Naive thymus-derived CD4-positive, alpha-beta T cell (primary cell): ENCODE data around the gene DCN. TPM values are rescaled to one million over a fixed set of nuclear protein-coding genes. Genes with fewer than 3 reads are reported as not detected.

Source experiments
- ATAC-seq: fragments of 150-1000 bp; cut with Tn5 transposase; 2 replicates; pipeline ENCODE4 v1.10.0; 2021; ENCODE audit warnings: mild to moderate bottlenecking, moderate library complexity
- CTCF ChIA-PET: fragments of 350-600 bp; sonication (Branson Sonifier 250); formaldehyde crosslinking; loops from one replicate; lab custom pipeline; 2021; ENCODE audit warnings: antibody characterized with exemption; lab: Charles Lee
- POLR2A ChIA-PET: fragments of 350-600 bp; sonication (Branson Sonifier 250); formaldehyde crosslinking; loops from one replicate; lab custom pipeline; 2021; ENCODE audit warnings: antibody characterized with exemption, inconsistent platforms; lab: Charles Lee
- DNase-seq, 9 donors: peaks; one replicate each; pipeline versions ENCODE4 v3.0.0 to v3.0.0-alpha.2; 2020 to 2022; ENCODE audit warnings: mixed read lengths in 1 of 9
- H3K27ac ChIP-seq: one replicate; pipeline ENCODE4 v1.7.0; 2013; ENCODE audit warnings: mild to moderate bottlenecking, low read depth, low read length, moderate library complexity
- H3K27me3 ChIP-seq, 2 donors: one replicate each; pipeline ENCODE4 v1.7.0; 2013; ENCODE audit warnings: low read length in 2 of 2, mild to moderate bottlenecking in 2 of 2, moderate library complexity in 2 of 2; ENCODE audit not compliant: control insufficient read depth in 2 of 2, insufficient read depth in 2 of 2
- H3K36me3 ChIP-seq, 3 experiments: 1 replicate in 2 of 3; 2 replicates in 1 of 3; pipeline ENCODE4 v1.7.0; 2013; ENCODE audit warnings: low read length in 3 of 3, mild to moderate bottlenecking in 3 of 3, moderate library complexity in 1 of 3; ENCODE audit not compliant: insufficient read depth in 3 of 3, control insufficient read depth in 2 of 3
- H3K4me1 ChIP-seq, 2 donors: one replicate each; pipeline ENCODE4 v1.7.0; 2013; ENCODE audit warnings: low read length in 2 of 2, mild to moderate bottlenecking in 2 of 2, moderate library complexity in 1 of 2; ENCODE audit not compliant: control insufficient read depth in 2 of 2, insufficient read depth in 2 of 2
- H3K4me3 ChIP-seq: 2 replicates; pipeline ENCODE4 v1.7.0; 2013; ENCODE audit warnings: mild to moderate bottlenecking, low read length
- H3K9me3 ChIP-seq, 3 experiments: 1 replicate in 2 of 3; 2 replicates in 1 of 3; pipeline ENCODE4 v1.7.0; 2013; ENCODE audit warnings: low read length in 3 of 3; ENCODE audit not compliant: control insufficient read depth in 2 of 3
- H3K27ac Mint-ChIP-seq, 9 donors: one replicate each; pipeline ENCODE4 v1.8.0; 2020 to 2022; ENCODE audit warnings: mixed read lengths in 9 of 9, mild to moderate bottlenecking in 8 of 9, moderate library complexity in 5 of 9, inconsistent platforms in 2 of 9
- H3K27me3 Mint-ChIP-seq, 5 donors: one replicate each; pipeline ENCODE4 v1.8.0; 2021 to 2022; ENCODE audit warnings: mixed read lengths in 5 of 5, mild to moderate bottlenecking in 1 of 5
- H3K36me3 Mint-ChIP-seq, 5 donors: one replicate each; pipeline ENCODE4 v1.8.0; 2020 to 2022; ENCODE audit warnings: mixed read lengths in 5 of 5, mild to moderate bottlenecking in 3 of 5, inconsistent platforms in 1 of 5
- H3K4me1 Mint-ChIP-seq, 7 donors: one replicate each; pipeline ENCODE4 v1.8.0; 2020 to 2022; ENCODE audit warnings: mixed read lengths in 7 of 7, mild to moderate bottlenecking in 3 of 7, inconsistent platforms in 1 of 7
- H3K4me3 Mint-ChIP-seq, 10 donors: one replicate each; pipeline ENCODE4 v1.8.0; 2020 to 2022; ENCODE audit warnings: mild to moderate bottlenecking in 10 of 10, mixed read lengths in 10 of 10, moderate library complexity in 6 of 10, inconsistent platforms in 2 of 10
- H3K9me3 Mint-ChIP-seq, 11 donors: one replicate each; pipeline ENCODE4 v1.8.0; 2020 to 2022; ENCODE audit warnings: mixed read lengths in 11 of 11, mild to moderate bottlenecking in 4 of 11, inconsistent platforms in 1 of 11, moderate library complexity in 1 of 11
- intact Hi-C, 2 donors: fragments of 100-400 bp; cut with micrococcal nuclease; formaldehyde crosslinking; loops; one replicate each; pipeline ENCODE4 v1.15.1; 2023
- polyA plus RNA-seq, 2 donors: library from polyadenylated mRNA; unstranded; fragments of 300-500 nt; fragmentation: Illumina TruSeq; gene quantifications; one replicate each; pipeline ENCODE4 v1.2.3, GENCODE V29; 2021
- total RNA-seq, 6 experiments: library from RNA in 5 of 6; stranded (reverse) in 5 of 6; gene quantifications; 1 replicate in 5 of 6; 2 replicates in 1 of 6; pipeline ENCODE4 v1.2.3 and lab custom pipeline; 2021 to 2026

The DCN gene
- total and polyA plus RNA-seq, 7 experiments from 2014 or later = 0.69 TPM; not detected in 6

DNA sequence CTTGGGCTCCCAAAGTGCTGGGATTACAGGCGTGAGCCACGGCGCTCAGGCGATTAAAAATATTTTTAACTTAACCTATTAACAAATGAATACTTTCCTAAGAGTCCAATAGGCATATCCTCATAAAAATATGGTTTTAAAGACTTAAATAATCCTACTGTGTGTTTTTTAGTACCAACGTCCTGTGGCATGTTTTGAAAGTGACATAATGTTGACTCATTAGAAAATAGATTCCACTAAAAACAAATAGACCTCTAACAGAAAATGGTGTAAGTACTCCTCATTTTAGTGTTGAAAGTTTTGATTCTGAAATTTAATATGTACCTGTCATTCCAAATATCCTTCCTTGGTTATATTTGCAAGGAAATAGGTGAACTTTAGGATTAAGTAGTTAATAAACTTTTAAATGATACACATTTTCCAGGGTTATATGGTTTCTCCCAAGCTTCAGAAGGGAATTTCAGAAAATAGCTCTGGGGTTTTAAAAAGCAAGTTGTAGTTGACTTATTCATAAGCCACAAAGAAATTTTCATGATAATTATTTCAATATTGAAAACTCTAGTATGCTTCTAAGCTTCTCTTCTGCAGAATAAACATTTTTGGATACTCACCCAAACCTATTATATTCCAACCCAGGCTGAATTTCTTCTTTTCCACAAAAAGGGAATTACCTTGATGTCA lies 59.2 kb downstream of the DCN start:
- no peak for ATAC-seq
- CTCF ChIA-PET = no interaction called here
- H3K4me3 Mint-ChIP-seq = no peak overlapping the region

DNA sequence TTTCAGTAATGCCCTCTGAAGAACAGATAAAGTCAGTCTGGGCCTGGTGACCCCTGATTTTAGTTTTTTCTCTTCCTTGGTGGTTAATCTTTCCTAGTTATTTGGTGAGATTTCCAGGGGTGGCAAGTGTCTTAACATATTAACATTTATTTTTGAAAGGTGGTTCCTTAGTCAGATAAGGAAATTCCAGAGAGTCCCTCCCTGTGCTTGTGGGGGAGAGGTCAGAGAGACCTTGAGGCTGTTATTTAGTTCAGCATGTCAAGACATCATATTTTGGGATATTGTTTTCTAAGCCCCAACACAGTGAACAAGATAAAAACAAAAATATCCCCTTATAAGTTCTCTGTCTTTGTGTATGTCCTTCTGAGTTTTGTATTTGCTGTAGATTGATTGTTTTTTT lies 61.8 kb downstream of the DCN start:
- H3K27ac ChIP-seq = no peak overlapping the region
- H3K27me3 ChIP-seq = no peaks in the 10 kb centered on the region
- DNase-seq = no peak
- CTCF ChIA-PET = no interaction called here
- H3K27me3 Mint-ChIP-seq = peaks cover 0 to 10% (median 0%) of the 10 kb centered on the region in 5 donors
- H3K27ac Mint-ChIP-seq = no peak overlapping the region
- intact Hi-C loops = no loop called here
- H3K36me3 ChIP-seq = no peaks in the 10 kb centered on the region
- no peaks in the 10 kb centered on the region for H3K9me3 ChIP-seq
- no peaks in the 10 kb centered on the region for H3K4me1 ChIP-seq
- H3K4me1 Mint-ChIP-seq = no peaks in the 10 kb centered on the region
- no peaks in the 10 kb centered on the region for H3K36me3 Mint-ChIP-seq
- ATAC-seq = no peak
- POLR2A ChIA-PET = no interaction called here
- H3K9me3 Mint-ChIP-seq = no peaks in the 10 kb centered on the region
- H3K4me3 Mint-ChIP-seq = no peak overlapping the region
- H3K4me3 ChIP-seq = no peak overlapping the region

More for the DNA sequence above, 59.2 kb downstream of the DCN start:
- Mint-ChIP-seq H3K27ac (no peak overlapping the region), H3K36me3 (peaks cover 0 to 3% (median 0%) of the 10 kb centered on the region in 5 donors), H3K9me3 (peaks cover 0 to 2% (median 0%) of the 10 kb centered on the region in 11 donors), H3K4me1 (no peaks in the 10 kb centered on the region), H3K27me3 (peaks cover 0 to 16% (median 0%) of the 10 kb centered on the region in 5 donors)
- POLR2A ChIA-PET = no interaction called here
- intact Hi-C loops = no loop called here
- H3K36me3 ChIP-seq = no peaks in the 10 kb centered on the region
- H3K27ac ChIP-seq = no peak overlapping the region
- no peak overlapping the region for H3K4me3 ChIP-seq
- no peak for DNase-seq
- H3K9me3 ChIP-seq = no peaks in the 10 kb centered on the region
- H3K27me3 ChIP-seq = no peaks in the 10 kb centered on the region
- no peaks in the 10 kb centered on the region for H3K4me1 ChIP-seq

DNA sequence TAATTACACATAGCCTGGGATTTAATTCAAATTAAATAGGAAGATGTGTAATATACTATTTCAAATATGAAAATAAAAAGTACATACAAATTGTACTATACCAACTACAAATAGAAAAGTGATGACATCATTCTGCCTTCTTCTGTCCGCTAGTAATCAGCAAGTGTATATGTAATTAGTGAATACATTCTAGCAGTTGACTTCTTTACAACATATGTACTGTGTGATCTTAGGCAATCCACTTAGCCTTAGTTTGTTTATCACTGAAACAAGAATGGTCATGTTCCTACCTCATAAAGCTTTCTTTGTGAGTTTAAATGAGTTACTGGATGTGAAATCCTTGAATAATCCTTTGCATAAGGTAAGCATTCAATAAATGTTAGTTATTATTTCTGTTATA lies 63.5 kb downstream of the DCN start:
- Histone ChIP-seq H3K4me1 (no peaks in the 10 kb centered on the region), H3K27ac (no peak overlapping the region), H3K27me3 (no peaks in the 10 kb centered on the region), H3K9me3 (no peaks in the 10 kb centered on the region), H3K36me3 (no peaks in the 10 kb centered on the region), H3K4me3 (no peak overlapping the region)
- no peak for DNase-seq
- intact Hi-C loops = no loop called here
- Mint-ChIP-seq H3K27ac (no peak overlapping the region), H3K4me1 (no peaks in the 10 kb centered on the region), H3K36me3 (no peaks in the 10 kb centered on the region), H3K9me3 (no peaks in the 10 kb centered on the region), H3K4me3 (no peak overlapping the region), H3K27me3 (peaks cover 0 to 10% (median 0%) of the 10 kb centered on the region in 5 donors)
- POLR2A ChIA-PET = no interaction called here
- CTCF ChIA-PET = no interaction called here
- no peak for ATAC-seq

DNA sequence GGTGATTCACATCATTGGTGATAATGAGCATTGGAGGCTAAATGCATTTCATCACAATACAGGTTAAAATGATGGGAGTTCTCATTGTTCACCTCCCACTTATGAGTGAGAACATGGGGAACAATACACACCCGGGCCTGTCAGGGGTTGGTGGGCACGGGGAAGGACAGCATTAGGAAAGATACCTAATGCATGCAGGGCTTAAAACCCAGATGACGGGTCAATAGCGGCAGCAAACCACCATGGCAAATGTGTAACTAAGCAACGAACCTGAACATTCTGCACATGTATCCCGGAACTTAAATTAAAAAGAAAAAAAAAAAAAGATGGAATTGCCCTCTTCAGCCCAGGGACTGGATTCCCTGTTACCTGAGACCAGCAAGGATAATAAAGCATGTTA lies 69.0 kb downstream of the DCN start:
- H3K4me1 Mint-ChIP-seq = peaks cover 0 to 2% (median 0%) of the 10 kb centered on the region in 7 donors
- intact Hi-C loops = no loop called here
- Histone ChIP-seq H3K36me3 (no peaks in the 10 kb centered on the region), H3K27me3 (no peaks in the 10 kb centered on the region), H3K27ac (no peak overlapping the region), H3K4me1 (no peaks in the 10 kb centered on the region), H3K4me3 (no peak overlapping the region), H3K9me3 (no peaks in the 10 kb centered on the region)
- H3K4me3 Mint-ChIP-seq = no peak overlapping the region
- ChIA-PET CTCF (no interaction called here), POLR2A (no interaction called here)
- no peak overlapping the region for H3K27ac Mint-ChIP-seq
- H3K27me3 Mint-ChIP-seq = peaks cover 0 to 3% (median 0%) of the 10 kb centered on the region in 5 donors
- H3K9me3 Mint-ChIP-seq = no peaks in the 10 kb centered on the region
- no peak for DNase-seq
- no peak for ATAC-seq
- H3K36me3 Mint-ChIP-seq = no peaks in the 10 kb centered on the region

DNA sequence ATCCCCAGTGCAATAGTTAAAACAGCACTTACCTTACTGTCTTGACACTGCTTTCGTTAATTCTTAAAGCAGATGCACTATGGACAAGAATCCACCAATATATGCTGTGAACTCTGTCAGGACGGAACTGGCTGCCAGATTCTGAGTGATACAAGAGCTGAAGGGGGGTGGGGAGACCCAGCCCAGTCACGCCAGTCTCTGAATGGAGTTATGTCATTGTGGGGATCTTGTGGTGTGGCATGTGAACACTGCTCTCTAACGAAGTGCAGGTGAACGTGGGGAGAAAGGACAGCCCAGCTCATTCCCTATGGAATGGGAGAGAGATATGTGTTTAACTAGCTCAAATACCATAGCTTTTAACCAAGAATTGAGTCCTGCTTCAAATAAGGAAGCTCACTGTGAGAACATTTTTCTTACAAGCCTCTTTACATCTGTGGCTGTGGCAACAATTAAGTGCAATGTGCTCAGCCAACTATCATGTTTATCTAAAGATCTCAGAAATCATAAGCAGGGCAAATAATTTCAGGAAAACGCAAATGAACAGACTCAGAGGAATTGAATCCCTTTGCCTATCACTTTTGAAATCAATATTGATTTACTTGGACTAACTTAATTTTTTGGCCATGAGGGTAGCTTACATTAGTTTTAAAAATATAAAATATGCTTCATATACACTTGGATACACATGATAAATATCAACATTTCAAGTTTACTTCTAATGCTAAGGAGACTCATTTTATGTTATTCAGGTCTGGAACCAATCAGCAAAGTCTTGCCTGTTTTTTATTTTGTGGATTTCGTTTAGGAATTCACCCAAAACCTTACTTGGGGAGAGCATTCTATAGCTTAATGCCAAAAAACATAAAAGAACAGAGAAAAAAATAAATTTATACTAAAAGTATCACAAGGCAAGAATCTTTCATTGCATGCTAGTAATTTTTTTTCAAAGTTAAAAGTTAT lies 71.0 kb downstream of the DCN start, which contains the start of gene LUM:
LUM (minus strand) TSS at position 129 of the 960 bp plus-strand sequence. CDS start 2,515 bp downstream, outside the sequence.
- POLR2A ChIA-PET = no interaction called here
- H3K27ac Mint-ChIP-seq = no peak within 1 kb of the TSS
- intact Hi-C loops = no loop called here
- H3K4me3 ChIP-seq = no peak within 1 kb of the TSS
- no peaks in the 10 kb centered on the region for H3K9me3 Mint-ChIP-seq
- ATAC-seq (peak; percentile 20), DNase-seq (no peak)
- peak within 1 kb of the TSS in 1 of 10 donors; percentile 3 for H3K4me3 Mint-ChIP-seq
- H3K27me3 Mint-ChIP-seq = peaks cover 0 to 15% (median 3%) of the 10 kb centered on the region in 5 donors
- no peaks in the 10 kb centered on the region for H3K27me3 ChIP-seq
- H3K36me3 ChIP-seq = no peaks in the 10 kb centered on the region
- H3K27ac ChIP-seq = no peak within 1 kb of the TSS
- no peaks in the 10 kb centered on the region for H3K36me3 Mint-ChIP-seq
- H3K4me1 ChIP-seq = no peaks in the 10 kb centered on the region
- H3K4me1 Mint-ChIP-seq = peaks cover 0 to 2% (median 0%) of the 10 kb centered on the region in 7 donors
- H3K9me3 ChIP-seq = no peaks in the 10 kb centered on the region
- CTCF ChIA-PET = no interaction called here

DNA sequence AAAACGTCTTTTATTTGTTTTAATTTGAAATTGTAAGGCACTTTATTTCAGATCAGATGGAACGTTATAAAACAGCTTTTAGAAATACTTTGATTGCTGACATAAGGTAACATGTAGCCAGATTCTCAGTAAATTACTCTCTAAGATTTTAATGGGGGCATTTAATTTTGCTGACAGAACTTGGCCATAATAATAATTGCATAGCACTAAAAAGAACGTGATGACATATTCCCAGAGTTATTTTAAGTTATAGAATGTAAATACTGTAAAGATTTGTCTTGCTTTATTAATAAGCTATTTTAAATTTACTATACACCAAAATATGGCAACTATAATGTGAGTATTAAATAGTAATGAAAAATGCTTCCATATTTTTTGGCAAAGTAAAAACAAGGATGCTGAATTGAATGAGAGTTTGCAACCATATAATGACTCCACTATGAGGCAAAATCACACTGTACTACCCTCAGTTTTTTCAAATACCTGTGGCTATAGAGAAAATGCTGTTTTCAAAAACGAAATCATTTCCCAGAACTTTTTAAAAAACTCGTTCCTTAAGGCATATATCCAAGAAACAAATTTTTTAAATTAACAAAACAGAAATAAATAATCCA lies 72.2 kb downstream of the DCN start:
- H3K4me1 Mint-ChIP-seq = peaks cover 0 to 2% (median 0%) of the 10 kb centered on the region in 7 donors
- intact Hi-C loops = no loop called here
- no peaks in the 10 kb centered on the region for H3K36me3 Mint-ChIP-seq
- Histone ChIP-seq H3K4me1 (no peaks in the 10 kb centered on the region), H3K4me3 (no peak overlapping the region), H3K9me3 (no peaks in the 10 kb centered on the region), H3K27ac (no peak overlapping the region), H3K36me3 (no peaks in the 10 kb centered on the region), H3K27me3 (no peaks in the 10 kb centered on the region)
- ChIA-PET CTCF (no interaction called here), POLR2A (no interaction called here)
- H3K4me3 Mint-ChIP-seq = no peak overlapping the region
- ATAC-seq = no peak
- no peak for DNase-seq
- peaks cover 0 to 15% (median 9%) of the 10 kb centered on the region in 5 donors for H3K27me3 Mint-ChIP-seq
- no peak overlapping the region for H3K27ac Mint-ChIP-seq
- peaks cover 0 to 1% (median 0%) of the 10 kb centered on the region in 11 donors for H3K9me3 Mint-ChIP-seq
